Tibial nerve (tissue), 4 donors: ENCODE measurements around the gene NIPAL4.

ENCODE experiments used
- CTCF ChIP-seq, 5 experiments: fragments of 200-600 bp in 3 of 5; fragments of 450-650 bp in 2 of 5; sonication (generic) in 3 of 5; IDR thresholded peaks; one replicate each; pipeline ENCODE4 v1.5.1; 2016 to 2019; ENCODE audit warnings: antibody characterized with exemption in 5 of 5, mild to moderate bottlenecking in 3 of 5, moderate library complexity in 2 of 5
- EP300 ChIP-seq, 2 donors: sonication (generic); formaldehyde crosslinking; IDR thresholded peaks; one replicate each; pipeline ENCODE4 v1.6.1; 2017; ENCODE audit warnings: antibody characterized with exemption in 2 of 2, mild to moderate bottlenecking in 1 of 2
- POLR2A ChIP-seq, 2 donors: fragments of 450-650 bp; IDR thresholded peaks; one replicate each; pipeline ENCODE4 v1.6.1; 2017; ENCODE audit warnings: antibody characterized with exemption in 2 of 2, mild to moderate bottlenecking in 2 of 2, moderate library complexity in 2 of 2

- no peak for TF ChIP-seq CTCF (IDR thresholded peaks at IDR 0.05)
- TF ChIP-seq EP300 (IDR thresholded peaks at IDR 0.05), result no peak
- TF ChIP-seq POLR2A (IDR thresholded peaks at IDR 0.05), result no peak
These were observed 32.9 kb downstream of the NIPAL4 start for GRCh38 chr5:157492886-157493285.
